ENCODE data around the gene VEZT.

The VEZT gene

GRCh38 chr12:95200128-95200894, 17.3 kb upstream of the VEZT start:
- no peak for DNase-seq (ENCODE audit: low read depth in 2 of 2)

GRCh38 chr12:95201056-95201670, 16.4 kb upstream of the VEZT start:
- no peak for DNase-seq (ENCODE audit: low read depth in 2 of 2)

- no peak for DNase-seq (ENCODE audit: low read depth in 2 of 2)
Measured at GRCh38 chr12:95202691-95203486, 14.7 kb upstream of the VEZT start.

- no peak for DNase-seq (ENCODE audit: low read depth in 2 of 2)
Measured at GRCh38 chr12:95203487-95204030, 14.0 kb upstream of the VEZT start.

- no peak for DNase-seq (ENCODE audit: low read depth in 2 of 2)
Measured at GRCh38 chr12:95204141-95204866, 13.3 kb upstream of the VEZT start.

GRCh38 chr12:95205016-95205624, 12.5 kb upstream of the VEZT start:
- DNase-seq (ENCODE audit: low read depth in 2 of 2) = no peak

- no peak for DNase-seq (ENCODE audit: low read depth in 2 of 2)
Measured at GRCh38 chr12:95205685-95206084, 11.9 kb upstream of the VEZT start.

GRCh38 chr12:95206916-95207315, 10.7 kb upstream of the VEZT start:
- DNase-seq (ENCODE audit: low read depth in 2 of 2) = no peak

GRCh38 chr12:95207407-95207806, 10.2 kb upstream of the VEZT start:
- DNase-seq (ENCODE audit: low read depth in 2 of 2) = no peak

GRCh38 chr12:95208678-95209077, 8.9 kb upstream of the VEZT start:
- no peak for DNase-seq (ENCODE audit: low read depth in 2 of 2)

GRCh38 chr12:95212586-95212985, 5.0 kb upstream of the VEZT start:
- DNase-seq (ENCODE audit: low read depth in 2 of 2) = no peak

- DNase-seq (ENCODE audit: low read depth in 2 of 2) = no peak
Measured at GRCh38 chr12:95213119-95213518, 4.5 kb upstream of the VEZT start.

GRCh38 chr12:95213928-95214327, 3.7 kb upstream of the VEZT start:
- DNase-seq (ENCODE audit: low read depth in 2 of 2) = no peak

- DNase-seq (ENCODE audit: low read depth in 2 of 2) = no peak
Measured at GRCh38 chr12:95214466-95214865, 3.1 kb upstream of the VEZT start.

- no peak for DNase-seq (ENCODE audit: low read depth in 2 of 2)
Measured at GRCh38 chr12:95215949-95216348, 1.7 kb upstream of the VEZT start.

GRCh38 chr12:95216711-95217376, 763 bp upstream of the VEZT start:
- DNase-seq (ENCODE audit: low read depth in 2 of 2) = no peak

- DNase-seq (ENCODE audit: low read depth in 2 of 2) = peak in 1 of 2 donors; percentile 10
Measured at GRCh38 chr12:95218150-95219133, 835 bp downstream of the VEZT start.

- no peak for DNase-seq (ENCODE audit: low read depth in 2 of 2)
Measured at GRCh38 chr12:95220190-95220589, 2.6 kb downstream of the VEZT start.

GRCh38 chr12:95220726-95221125, 3.1 kb downstream of the VEZT start:
- no peak for DNase-seq (ENCODE audit: low read depth in 2 of 2)
